Measurements from ENCODE around the gene CRACR2B.

The CRACR2B gene

DNA sequence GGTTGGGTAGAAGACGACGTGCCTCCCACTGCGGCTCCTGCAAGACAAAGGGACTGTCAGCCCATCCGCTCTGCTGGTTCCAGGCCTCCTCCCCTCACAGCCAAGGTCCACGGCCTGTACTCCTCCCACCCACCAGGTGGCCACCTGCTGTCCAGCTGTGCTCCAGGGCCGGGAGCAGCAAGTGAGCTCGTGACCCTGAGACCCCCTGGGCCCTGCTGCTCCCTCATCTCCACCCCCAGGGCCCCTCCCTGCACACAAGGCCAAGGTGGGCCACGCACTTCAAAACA is 42.4 kb downstream of the CRACR2B start:
- no peak for DNase-seq

DNA sequence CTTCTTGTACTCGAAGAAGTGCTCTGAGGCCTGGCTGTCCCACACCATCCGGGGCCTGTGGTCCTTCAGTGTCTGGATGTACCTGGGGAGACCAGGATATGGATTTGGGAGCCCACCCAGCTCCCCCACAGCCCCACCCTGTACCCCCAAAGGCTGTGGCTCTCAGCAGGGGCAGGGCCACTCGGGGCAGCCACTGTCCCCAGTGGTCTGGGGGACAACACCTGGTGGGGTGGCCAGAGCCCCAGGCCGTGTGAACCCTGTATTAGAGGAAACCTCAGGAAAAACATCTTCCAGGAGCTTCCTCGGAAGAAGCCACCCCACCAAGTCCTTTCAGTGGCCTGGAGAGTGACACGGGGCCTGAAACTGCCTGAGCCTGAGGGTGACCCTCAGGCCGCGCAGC is 42.7 kb downstream of the CRACR2B start:
- no peak for DNase-seq

DNA sequence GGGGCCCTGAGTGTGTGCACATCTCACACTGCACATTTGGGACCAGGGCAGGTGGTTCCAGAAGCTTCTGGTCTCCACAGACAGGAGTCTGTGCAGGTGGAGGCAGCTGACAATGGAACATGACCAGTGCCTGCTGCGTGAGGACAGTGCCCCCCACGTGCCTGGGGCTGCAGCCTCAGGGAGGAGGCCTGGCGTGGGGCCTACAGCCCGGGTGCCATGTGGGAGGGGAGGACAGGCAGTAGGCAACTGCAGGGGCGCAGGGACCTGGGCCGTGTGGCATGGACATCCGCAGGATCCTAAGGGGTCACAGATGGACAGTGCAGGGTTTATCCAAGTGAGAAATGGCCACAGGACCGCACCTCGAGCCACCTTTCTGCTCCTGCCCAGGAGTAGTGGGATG is 43.8 kb downstream of the CRACR2B start:
- no peak for DNase-seq

DNA sequence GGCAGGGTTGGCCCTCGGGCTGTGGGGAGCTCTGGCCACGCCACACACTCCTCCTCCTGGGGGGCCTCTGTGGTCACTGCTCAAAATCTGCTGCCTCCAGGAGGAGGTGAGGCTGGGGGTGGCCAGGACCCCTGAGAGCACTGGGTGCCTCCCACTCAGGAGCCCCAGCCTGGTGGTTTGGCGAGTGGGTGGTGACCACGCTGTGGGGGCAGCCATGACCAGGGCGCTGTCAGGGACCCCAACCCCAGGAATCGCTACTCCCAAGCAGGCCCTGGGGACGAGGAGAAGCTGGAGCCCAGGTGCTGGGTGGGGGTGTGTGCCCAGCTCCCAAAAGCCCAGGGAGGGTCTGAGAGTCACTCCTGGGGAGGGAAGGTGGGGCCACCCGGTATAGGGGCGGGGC is 45.1 kb downstream of the CRACR2B start:
- no peak for DNase-seq

DNA sequence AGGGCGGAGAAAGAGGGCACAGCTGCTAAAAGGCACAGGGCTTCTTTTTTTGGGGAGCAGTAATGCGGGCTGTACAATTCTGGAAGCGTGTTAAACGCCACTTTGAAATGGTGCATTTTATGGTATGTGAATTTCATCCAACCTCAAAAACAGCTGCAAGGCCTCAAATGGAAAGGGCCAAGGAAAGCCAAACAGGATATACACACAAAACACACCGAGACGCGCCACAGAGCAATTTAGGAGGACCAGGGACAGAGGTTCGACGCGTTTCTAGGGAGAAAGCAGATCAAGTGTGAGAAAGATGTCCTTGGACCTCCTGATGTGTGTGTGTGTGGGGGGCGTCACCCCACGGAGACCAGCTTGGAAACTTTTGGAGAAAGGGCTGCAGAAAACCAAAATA is 46.0 kb downstream of the CRACR2B start:
- no peak for DNase-seq

DNA sequence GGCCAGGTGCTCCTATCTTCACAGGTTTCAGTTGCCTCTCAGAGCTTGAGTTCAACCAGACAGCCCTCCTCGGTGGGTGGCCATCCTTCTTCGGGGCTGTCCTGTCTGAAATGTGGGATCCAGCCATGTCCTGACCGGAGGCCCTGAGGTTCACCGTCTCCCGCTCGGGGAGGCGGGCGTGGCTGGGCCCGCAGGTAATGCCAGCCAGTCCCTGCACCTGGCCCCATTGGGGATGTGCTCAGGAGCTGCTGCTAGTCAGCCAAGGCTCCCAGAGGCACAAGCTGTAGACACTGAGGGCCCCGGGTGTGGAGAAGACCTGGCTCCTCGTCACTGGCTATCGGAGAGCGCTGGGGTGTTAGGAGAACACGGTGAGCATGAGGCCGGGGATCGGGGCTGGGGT is 47.5 kb downstream of the CRACR2B start:
- no peak for DNase-seq

DNA sequence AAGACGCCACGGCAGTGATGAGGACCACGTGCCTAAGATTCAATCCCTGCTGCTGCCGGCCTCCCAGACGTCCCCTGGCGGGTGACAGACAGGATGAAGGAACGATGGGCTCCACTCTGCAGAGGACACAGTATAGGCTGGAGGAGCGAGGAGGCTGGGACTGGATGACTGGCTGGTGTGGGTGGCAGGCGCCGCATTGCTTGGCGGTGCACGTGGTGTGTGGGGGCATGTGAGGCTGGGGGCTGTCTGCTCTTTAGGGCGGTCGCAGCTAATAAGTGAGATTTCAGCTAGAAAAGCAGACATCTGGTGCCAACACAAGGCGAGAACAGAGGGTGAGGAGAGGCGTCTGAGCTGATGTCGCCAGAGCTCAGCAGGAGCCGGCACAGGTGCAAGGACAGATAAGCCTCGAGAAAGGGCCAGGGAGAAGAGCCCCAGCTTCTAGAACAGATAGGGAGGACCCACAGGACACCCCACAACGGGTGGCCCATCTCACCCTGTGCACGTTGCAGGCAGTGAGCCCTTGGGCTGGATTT is 48.1 kb downstream of the CRACR2B start:
- DNase-seq: no peak

DNA sequence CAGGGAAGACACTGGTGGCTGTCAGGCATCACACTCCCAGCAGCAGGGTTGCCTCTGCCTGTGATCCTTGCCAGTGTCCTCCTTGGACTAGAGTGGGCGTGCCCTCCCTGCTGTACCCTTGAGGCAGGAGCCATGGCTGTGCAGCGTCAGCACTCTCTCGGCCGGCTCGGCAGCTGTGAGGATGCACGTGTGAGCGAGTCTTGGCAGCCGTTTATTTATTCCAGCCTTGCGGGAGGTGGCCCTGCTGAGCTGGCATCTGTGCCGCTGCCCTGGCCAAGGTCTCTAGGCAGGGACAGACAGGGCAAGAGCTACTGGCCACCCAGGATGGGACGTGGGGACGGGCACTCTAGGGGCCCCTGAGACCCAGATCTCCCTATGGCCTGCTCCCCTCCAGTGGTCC is 48.8 kb downstream of the CRACR2B start:
- DNase-seq: no peak

DNA sequence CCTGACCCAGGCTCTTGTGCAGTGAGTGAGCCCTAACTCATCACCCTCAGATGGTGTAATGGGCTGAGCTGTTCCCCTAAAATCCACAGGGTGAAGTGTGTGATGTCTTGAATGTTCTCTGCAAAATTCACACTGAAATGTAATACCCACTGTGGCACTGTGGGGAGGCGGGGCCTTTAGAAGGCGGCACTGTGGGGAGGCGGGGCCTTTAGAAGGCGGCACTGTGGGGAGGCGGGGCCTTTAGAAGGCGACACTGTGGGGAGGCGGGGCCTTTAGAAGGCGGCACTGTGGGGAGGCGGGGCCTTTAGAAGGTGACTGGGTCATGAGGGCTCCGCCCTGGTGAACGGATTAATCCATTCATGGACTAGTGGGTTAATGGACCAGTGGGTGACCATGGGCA is 49.8 kb downstream of the CRACR2B start:
- no peak for DNase-seq

DNA sequence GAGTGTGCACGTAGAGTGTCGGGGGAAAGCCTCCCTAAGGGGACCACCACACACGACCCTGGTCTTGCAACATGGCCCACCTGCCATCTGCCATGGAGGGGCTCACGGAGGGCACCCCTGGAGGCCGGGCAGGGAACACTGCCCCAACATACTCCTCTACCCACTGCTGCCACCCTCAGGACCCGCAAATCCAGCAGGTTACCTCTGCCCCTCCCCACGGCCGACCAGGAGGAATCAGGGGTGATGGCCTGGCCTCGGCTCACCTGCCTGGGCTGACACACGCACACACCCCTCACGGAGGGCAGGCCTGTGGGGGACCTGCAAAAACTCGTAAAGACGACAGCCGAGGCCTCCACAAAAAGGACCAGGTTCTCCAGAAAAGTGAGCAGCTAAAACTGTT is 52.7 kb downstream of the CRACR2B start:
- DNase-seq: no peak
